GM18868 (cell line): ENCODE data around the gene ATG2A.

Source experiments
- ATAC-seq: cut with Tn5 transposase; IDR thresholded peaks from one replicate; pipeline ENCODE4 v1.9.1; 2021; ENCODE audit warnings: mild to moderate bottlenecking, moderate library complexity; ENCODE audit not compliant: unreplicated experiment

ATG2A gene

DNA sequence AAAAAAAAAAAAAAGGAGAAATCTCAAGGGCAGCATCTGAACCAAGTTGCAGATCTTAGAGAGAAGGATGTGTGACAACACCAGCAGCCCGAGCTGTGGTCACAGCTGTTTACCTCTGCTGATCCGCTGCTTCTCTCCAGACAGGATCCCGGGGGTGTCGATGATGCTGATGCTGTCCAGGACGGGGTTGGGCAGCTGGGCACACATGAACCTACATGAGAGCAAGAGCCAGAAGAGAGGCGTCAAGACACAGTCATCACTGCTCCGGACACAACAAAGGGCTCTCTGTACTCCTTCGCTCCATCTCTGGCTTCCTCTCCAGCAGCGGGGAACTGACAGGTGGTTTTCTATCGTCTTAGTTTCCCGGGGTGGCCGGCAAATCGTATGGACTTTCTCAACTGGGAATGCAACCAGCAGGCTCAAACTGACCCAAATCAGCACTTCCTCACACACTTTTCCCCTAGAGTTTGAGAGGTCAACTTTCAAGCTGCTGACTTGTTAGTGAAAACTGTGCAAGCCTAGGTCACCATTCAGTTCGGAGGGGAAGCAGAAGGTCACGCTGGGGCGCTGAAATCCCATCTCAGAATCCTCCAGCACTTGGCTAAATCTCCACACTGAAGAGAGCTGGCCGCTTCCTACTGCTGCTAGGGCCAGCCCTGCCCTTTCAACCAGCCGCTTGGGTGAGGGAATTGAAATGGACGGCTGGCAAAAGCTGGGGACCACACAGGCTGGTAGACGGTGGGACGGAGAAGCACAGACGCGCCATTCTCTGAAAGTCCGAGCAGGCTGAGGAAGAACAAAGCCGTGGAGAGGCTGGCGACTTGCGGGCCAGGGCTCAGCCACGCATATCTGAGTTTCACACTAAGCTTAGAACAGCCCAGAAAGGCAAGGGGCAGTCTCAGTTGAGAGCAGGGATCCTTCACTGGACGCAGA is 42.4 kb downstream of the ATG2A start:
- no peak for ATAC-seq

DNA sequence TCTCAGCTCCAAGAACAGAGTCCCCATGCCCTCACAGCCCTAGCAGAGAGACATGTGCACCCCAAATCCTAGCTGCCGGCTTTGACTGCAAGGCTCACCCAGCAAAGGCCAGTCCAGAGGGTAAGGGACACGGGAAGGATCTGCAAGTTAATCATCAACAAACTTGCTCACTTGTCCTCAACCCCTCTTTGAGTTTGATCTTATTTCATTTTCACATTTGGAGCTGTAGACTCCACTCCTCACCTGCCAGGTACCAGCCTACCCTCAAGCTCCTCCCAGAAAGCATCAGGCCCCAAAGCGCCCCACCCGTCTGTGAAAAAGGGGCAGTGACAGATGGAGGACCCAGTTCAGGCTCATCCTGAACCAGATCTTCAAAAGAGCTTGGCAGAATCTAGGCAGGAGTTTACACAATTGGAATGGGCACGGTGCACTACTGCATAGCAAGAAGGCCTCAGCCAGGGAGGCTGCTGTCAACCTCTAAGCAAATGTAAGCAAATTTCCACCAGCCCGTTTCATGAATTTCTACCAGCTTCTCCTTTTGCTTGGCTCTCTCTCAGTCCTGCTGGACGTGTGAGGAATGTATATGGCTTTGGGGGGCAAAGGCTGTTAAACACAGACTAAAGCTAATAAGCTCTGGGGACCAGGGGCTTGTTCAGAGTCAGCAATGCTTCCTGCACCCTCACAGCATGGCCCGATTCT is 44.1 kb downstream of the ATG2A start:
- no peak for ATAC-seq

DNA sequence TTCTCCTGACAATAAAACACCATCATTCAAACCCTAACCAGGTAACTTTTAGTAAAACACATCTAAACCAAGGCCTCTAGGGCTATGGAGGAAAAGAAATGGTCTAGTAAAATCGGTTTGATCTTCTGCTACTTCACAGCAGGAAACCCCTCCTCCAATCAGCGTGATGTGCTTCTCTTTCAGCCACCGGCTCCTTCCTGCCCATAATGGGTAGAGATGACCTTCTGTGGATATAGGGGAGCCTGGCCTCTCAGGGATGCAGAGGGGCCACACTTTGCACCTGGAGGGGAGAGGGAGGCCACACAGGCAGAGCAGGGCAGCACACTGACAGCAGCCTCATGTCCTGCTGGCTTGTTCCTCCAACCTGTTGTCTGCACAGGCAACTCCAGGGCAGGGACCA is 45.5 kb downstream of the ATG2A start:
- ATAC-seq: no peak

DNA sequence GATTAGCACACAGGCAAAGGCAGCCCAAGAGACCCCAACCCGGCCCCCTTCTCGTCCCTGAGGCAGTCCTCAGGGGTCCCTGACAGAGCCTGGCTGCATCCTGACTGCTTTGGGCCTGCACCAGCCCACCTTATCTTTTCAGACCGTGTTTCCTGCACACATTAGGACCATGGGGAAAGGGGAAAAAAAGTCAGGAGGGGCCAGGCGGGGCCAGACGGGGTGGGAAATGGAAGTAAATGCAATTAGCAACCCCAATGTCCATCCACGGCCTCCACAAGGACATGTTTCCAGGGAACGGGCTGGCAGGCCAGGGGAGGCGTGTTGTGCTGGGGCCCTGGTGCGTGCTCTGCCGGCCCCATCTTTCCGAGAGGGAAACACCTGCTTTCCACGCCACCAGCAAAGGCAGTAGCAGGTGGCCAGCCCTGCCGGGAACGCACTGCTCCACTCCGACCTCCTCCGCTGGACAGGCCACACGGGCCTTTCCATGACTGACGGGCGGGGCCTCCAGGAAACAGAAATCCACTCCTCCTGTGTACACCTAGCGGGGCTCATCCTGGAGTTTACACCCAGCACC is 46.0 kb downstream of the ATG2A start:
- ATAC-seq: no peak

- ATAC-seq: no peak
These were observed 46.7 kb downstream of the ATG2A start for GRCh38 chr11:64870176-64870892.

- ATAC-seq: no peak
These were observed 47.3 kb downstream of the ATG2A start for GRCh38 chr11:64869571-64870175.

DNA sequence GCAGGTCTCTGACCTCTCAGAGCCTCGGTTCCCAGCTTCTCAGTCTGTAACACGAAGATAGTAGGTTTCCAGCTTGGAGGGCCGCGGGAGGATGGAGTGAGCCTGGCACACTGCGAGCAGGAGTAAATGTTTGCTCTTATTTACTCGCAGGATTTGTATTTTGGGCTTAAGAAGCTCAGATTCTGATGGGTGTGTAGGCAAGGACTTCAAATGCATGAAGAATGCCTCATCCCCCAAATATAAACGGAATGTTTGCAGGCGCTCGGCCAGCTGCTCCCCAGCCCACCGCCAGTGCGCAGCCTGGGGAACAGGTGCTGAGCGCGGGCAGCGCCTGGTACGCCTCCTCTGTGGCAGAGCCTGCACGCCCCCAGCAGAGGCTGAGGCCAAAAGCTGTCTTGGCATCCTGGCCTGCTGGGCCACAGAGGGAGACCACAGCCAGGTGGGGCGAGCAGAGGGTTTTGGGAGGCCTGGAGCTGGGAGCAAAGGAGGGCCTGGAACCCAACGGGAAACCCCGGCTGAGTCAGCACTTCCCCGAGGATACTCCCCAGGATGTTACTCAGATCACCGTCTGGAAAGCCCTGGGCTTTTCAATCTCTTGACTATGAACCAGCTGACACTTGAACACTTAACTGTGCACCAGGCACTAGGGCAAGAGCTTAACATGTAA is 48.0 kb downstream of the ATG2A start:
- no peak for ATAC-seq

- ATAC-seq: no peak
These were observed 49.1 kb downstream of the ATG2A start for GRCh38 chr11:64867748-64868462.

GRCh38 chr11:64866173-64866491 is 50.9 kb downstream of the ATG2A start:
- ATAC-seq: no peak

GRCh38 chr11:64865286-64866172 is 51.5 kb downstream of the ATG2A start:
- ATAC-seq: no peak

DNA sequence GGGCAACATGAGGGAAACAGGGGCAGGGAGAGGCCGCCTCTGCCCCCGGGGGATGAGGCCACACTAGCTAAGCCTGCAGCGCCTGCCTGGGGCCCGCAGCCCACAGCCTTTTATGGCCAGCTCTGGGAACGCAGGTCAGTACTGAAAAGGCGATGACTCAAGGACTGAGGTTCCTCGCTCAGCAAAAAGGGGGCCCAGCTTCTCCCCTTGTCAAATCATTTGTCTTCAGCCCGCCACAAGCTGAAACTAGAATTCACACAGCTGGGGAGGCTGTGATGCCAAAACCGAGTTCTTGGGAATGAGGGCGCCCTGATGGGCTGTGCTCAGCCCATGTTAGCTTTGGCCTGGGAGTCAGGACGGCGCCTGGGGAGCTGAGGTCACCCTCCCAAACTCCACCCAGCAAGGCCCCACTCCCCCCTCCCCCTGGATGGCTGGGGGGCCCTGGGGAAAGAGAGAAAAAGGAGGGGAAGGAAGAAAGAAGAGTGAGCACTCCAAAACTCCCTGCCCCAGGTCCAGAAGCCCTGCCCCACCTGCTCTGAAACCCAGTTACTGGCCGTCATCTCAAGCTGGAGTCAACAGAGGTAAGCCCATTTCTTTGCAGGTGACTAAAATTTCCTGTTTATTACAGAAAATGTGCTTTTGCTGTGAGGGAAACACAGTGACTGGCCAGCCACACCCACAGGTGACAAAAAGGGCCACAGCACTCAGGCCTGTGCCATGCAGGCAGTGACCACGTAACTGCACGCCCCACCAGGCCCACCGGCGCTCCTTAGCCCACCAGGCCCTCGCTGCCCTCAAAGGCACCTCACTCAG is 52.3 kb downstream of the ATG2A start:
- no peak for ATAC-seq

DNA sequence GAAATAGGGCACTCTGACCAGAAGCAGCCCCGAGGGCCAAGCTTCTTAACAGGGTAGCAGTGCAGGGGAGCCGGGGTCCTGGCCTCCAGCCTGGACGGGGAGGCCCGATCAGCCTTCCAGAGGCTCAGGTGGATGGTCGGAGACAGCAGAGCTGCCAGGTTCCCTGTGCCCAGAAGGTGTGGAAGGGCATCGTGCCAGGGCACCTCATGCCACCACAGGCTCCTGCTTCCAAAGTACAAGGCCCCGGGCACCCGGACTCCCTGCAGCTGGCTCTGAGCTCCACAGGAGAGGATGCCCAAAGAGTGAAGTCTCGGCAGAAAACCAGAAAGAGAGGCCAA is 52.9 kb downstream of the ATG2A start:
- ATAC-seq: no peak

DNA sequence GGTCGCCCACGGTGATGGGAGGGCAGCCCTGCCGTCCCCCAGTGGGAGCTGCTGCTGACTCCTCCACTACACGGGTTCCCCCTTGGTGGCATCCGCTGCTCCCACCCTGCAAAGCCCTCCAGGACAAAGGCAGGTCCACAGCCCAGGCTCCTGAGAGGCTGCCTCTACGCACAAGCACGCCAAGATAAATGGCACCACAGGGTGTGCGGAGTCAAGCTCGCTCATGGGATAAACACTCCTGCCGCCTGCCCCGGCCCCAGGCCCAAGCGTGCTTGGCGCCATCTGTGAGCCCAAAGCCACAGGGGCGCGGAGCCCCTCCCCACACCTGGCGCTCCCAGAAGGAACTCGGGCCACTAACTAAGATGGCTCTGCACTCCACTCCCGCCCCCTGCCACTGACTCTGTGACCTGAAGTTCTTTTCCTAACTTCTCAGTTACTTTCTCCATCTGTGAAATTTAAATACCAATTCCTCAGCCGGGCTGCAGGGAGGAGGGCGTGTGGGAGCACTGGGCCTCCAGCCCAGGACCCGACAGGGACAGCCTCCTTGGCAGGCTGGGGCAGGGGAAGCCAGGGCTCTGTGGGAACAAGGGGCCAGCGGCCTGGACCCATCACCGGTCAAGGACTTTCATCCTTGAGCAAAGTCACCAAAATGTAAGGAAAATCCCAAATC is 53.5 kb downstream of the ATG2A start:
- ATAC-seq: no peak

- no peak for ATAC-seq
These were observed 54.0 kb downstream of the ATG2A start for GRCh38 chr11:64862987-64863390.

DNA sequence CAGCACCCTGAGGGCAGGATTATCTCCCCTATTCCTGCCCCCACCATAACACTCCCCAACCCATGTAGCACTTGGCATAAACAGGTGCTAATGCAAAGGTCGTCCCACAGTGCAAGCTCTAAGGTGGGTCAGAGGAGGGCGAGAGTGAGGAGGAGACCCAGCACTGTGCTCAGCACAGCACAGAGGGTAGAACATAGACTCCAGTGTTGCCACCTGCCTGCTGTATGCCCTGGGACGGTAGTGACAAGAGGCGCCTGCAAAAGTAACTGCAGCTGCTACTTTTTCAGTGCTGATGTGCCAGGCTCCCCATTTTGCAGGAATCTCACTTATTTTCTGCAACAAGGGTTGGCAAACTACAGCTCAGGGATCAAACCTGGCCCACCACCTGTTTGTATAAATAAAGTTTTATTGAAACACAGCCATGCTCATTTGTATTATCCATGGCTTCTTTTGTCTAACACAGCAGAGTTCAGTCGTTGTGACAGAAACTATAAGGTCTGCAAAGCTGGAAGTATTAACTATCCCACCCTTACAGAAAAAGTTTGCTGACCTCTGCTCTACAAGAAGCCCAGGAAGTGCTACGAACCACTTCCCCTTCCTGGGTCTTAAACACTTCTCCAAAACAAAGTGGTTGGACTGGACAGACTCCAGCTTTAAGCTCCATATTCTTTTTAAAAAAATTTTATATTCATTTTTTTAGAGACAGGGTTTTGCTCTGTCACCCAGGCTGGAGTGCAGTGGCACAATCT is 55.6 kb downstream of the ATG2A start:
- ATAC-seq: no peak

DNA sequence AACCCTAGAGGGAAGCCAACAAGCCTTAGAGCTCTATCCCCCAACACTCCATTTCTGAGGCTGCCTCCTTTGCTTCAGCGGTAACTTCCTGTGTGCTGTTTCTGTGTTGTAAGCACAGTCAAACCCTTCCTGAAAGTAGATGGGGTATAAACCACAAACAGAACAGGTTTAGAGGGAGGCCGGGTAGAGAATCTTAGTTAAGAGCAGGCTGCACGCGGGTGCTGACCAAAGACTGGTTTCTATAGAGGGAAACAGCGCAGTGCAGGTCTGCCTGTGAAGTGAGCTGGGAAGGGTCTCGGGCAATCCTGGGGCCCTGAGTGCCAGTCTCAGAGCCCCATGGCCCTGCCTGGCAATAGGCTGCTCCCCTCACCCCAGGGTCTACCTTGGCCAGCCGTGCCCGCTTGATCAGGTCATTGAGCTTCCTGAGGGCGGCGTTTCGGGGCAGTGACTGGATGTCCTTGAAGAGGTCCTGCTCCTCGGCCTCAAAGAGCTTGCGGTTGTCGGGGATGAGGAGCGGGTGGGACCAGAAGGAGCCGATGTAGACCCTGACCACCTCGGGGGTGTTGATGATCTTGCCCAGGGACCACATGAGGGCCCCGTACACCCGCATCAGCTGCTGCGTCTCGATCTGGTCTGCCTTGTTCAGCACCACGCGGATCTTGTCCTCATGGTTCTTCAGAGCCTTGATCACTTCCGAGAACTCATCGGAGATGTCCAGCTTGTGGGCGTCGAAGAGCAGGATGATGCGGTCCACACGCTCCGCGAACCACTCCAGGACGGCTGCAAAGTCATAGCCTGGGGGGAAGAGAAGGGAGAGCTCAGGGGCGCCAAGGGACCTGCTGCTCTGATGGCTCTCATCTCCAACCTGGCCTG is 57.2 kb downstream of the ATG2A start:
- ATAC-seq: peak; percentile 73
